ENCODE data around the gene GCNT2.

- TF ChIP-seq POLR2A (IDR thresholded peaks at IDR 0.05; ENCODE audit: low read depth, low read length): no peak
- TF ChIP-seq POLR2AphosphoS5 (IDR thresholded peaks at IDR 0.05; ENCODE audit: low read depth, low read length): no peak
- TF ChIP-seq TAF1 (IDR thresholded peaks at IDR 0.05; ENCODE audit: borderline replicate concordance, low read depth, low read length): no peak
Observed at GRCh38 chr6:10518557-10519407, 2.4 kb upstream of the GCNT2 start.
